GM21367 (cell line): ENCODE measurements around the gene TGFBR3.

Experiments used
- ATAC-seq: cut with Tn5 transposase; IDR thresholded peaks from one replicate; pipeline ENCODE4 v1.9.1; 2021; ENCODE audit not compliant: unreplicated experiment

The TGFBR3 gene

DNA sequence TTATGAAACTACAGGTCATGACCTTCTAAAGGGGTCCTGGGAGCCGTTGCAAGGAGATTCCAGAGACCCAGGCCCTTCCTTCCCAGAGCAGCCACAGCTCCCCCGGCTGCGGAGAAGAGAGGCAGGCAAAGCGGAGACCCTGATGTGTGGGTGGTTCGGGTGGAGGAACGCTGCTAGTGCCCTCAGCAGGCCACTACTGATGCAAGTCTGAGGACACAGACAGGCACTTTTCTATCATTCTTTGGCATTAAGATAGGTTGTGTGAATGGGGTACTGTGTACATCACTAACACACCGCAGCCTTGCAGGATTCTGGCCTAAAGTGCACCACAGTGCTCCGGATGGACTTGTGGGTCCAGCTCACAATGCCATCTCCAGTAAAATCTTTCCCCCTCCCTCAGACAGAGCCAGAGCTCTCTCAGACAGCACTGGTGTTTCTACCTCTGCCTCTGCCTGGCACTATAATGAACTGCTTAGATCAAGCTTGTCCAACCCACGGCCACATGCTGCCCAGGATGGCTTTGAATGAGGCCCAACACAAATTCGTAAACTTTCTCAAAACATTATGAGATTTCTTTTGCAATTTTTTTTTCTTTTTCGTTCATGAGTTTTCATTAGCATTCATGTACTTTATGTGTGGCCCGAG is 121.4 kb downstream of the TGFBR3 start:
- no peak for ATAC-seq

DNA sequence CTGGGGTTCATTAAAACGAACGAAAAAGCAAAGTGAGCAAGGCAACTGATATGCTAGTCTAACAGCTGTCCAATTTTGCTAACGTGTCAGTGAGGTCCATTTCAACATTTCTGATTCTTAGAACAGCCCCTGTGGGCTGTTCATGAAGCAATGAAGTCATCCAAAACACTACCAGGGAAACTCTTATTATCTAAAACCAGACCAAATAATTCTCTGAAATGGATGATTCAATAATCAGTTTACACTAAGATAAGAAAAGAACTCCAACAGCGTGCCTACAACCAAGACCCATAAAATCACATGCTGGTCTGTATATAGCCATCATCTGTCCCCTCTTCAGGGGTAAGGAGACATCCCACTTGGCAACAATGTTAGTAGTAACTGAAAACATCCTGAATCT is 122.7 kb downstream of the TGFBR3 start:
- no peak for ATAC-seq

DNA sequence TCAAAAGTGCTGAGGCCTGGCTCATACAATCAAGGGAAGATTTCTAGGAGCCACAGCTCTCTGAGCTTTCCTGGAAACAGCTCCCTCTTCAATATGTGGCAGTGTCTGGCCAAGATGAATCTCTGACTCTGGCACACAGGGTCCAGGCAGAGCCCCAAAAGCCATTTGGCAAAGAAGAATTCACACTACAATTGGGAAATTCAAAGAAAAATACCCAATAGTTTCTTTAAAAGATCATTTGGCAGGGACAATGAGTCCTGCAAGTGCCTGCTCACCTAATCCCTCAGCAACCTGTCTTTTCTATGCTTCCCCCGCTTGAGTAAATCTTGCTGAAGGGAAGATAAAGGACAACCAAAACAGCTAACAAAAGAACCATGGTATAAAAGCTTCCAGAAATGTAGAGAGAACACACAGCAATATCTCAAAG is 124.6 kb downstream of the TGFBR3 start:
- ATAC-seq, result no peak

DNA sequence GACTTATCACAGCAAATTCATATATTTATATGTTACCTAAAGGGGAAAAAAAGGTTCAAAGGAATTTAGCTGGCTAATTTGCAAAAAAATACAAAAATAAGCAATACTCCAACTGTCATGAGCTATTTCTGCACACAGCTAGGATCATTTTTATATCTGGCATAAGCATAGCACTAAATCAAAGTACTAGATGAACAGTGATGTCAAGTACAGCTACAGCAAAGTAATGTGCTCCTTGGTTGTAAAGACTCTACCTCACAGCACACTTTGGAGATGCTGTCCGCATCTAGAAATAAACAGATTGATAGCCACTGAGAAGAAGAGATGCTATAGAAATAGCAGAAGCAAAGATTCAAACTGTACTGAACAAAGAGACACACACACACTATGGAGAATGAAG is 125.4 kb downstream of the TGFBR3 start:
- no peak for ATAC-seq

DNA sequence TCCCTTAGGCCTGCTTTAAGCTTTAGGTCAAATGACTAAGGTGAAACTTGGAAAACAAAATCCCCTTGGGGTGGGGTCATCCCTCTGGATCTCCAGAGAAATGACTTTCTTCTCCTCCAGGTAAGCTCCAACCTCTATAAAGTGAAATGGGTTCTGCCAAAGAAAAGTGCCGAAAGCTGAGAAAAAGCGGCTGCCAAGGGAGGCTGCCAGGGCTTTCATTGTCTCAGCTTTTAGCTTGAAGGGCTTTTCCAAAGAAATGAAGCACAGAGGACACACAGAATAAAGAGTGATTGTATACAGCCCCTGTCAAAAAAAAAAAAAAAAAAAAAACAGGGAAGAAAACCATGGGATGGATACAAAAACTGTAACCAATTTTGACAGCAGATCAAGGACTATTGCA is 126.9 kb downstream of the TGFBR3 start:
- ATAC-seq, result no peak

DNA sequence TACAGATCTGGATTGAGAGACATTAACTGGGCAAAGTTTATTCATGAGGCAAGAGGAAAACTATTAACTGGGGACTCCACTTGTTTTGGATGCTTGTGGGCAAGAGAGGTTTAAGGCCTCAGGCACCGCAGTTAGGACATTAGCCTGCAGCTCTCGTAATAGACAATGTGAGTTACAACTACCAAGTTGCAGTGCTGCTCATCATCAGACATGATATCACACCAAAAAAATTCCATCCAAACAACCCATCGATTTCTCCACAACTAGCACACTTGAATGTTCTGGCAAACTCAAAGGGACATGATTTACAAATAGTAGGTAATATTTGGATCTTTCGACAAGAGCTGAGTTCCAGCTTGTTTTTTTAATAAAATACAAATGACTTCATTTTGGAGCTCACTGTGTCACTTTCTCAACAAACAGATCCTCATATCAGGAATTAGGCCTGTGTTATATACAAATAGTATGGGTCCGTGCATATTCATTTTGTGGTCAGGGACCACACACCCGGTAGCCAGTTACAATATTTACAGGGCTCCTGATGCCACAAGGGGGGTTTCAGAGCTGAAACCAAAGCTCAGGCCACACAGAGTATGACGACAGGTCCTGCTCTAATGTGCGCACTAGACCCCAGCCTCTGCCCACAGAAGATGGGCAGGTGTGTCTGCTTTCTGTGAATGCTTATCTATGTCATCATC is 128.0 kb downstream of the TGFBR3 start:
- no peak for ATAC-seq

DNA sequence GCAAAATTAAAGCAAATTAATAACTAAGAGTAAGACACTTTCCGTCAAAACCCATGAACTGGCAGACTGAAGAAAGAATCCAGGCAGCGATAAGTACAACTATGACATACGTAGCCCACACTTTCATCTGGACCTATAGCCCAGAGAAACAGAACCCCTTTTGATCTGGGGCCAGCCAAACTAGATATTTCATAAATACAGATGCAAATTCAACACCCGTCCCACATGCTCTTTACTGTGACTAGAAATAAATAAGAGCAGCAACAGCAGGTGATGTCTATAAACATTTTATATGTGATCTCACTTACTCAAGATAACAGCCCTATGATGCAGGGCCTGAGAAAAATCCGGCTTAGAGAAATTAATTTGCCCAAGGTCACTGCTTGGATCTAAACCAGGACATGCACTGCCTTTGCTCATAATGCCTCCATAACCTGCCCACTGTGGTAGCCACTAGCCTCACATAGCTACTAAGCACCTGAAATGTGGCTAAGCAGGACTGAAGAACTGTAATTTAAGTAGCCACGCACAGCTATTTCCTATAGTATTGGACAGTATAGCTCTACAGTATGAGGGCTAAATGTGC is 130.2 kb downstream of the TGFBR3 start:
- no peak for ATAC-seq

DNA sequence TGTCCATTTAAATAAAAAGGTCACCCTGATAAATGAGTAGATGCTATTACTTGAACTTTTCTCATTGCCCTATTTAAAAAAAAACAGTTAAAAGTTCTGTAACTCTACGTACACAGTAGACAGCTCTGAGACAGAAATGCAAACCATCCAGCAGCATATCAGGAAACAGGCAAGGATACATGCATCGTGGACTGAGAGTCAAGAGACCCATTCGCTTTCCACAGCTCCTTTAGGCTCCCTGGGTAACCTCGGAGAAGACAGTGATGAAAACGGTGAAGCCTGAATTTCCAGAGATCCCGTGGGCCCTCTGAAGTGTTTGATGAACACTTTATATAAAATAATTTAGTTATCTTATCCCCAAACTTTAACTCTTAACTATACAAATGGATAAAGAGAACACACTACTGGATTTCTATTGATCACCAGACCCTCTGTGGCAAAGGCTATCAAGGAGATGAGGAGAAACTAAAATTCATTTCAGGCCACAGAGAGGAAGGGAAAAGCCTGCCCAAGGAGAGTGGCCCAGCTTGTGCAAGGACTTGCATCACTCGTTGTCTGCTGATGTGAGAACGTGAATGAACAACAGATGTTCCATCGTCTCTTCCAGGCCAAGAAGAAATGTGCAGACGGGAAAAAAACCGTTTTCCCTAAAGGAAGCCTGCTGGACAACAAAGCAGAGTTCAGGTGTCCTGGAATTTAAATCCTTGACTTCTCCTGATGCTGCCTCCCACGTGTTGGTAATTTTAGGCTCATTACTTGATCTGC is 131.0 kb downstream of the TGFBR3 start:
- no peak for ATAC-seq

DNA sequence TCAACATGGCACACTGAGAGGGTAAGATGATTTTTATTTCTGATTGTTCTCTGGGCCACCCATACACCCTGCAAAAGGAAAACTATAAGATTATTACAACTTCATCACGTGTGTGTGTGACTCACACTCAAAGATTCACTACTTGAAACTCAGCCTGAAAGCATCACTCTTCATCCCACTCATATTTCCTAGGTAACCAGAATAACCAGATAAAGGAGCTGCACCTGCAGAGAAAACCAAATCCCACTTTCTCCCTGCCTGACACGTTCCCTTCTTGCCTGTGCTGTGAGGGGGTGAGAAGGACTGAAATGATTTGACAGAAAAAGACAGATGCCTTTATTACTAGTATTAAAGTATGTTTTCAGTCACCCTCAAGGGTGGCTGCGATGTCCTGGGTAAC is 131.6 kb downstream of the TGFBR3 start:
- ATAC-seq, result peak; percentile 69

DNA sequence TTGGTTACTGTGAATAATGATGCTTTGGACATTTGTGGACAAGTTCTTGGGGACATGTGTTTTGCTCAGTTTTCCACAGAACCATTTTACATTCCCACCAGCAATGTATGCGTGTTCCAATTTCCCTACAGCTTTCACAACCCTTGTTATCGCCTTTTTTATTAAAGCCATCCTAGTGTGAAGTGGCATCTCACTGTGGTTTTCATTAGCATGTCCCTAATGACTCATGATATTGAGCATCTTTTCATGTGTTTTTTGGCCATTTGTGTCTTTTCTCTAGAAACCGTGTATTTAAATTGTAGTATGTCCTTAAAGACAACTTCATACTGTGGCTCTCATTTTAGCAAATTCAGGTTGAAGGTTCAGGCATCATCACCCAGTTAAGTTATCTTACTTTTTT is 132.1 kb downstream of the TGFBR3 start:
- ATAC-seq, result no peak

DNA sequence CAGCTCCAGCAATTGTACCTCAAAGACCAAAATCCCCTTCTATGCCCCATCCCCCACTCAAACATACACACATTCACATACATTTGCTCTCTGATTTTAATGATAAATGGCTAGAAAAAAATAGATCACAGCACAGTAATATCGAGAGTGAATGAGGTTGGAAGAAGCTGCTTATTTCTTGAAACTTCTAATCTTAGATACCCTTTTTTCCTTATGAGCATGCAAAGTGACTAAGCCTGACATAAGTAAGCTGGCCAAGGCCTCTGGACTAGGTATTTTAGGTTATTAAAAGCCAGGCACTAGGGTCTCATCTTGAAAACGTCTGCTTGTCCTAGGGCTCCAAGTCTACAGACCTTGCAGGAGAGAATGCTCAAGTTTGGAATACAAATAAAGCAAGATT is 133.6 kb downstream of the TGFBR3 start:
- peak; percentile 39 for ATAC-seq

DNA sequence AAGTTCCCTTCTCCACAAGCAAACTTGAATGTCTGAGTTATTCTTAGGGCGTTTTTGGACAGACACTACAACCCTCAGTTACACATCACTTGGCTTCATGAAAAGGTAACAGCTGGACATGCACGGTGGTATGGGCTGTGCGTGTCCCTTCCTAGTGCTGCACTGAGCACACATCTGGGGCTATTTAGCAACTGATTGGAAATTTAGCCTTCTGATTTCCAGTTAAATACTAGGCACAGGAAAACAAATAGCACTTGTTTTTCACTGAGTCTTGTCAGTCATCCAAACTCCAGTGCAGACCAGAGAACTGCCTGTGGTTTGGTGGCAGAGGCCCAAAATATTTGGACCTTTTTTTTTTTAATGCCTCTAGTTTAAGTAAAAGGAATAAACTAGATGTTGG is 134.7 kb downstream of the TGFBR3 start:
- ATAC-seq, result no peak

DNA sequence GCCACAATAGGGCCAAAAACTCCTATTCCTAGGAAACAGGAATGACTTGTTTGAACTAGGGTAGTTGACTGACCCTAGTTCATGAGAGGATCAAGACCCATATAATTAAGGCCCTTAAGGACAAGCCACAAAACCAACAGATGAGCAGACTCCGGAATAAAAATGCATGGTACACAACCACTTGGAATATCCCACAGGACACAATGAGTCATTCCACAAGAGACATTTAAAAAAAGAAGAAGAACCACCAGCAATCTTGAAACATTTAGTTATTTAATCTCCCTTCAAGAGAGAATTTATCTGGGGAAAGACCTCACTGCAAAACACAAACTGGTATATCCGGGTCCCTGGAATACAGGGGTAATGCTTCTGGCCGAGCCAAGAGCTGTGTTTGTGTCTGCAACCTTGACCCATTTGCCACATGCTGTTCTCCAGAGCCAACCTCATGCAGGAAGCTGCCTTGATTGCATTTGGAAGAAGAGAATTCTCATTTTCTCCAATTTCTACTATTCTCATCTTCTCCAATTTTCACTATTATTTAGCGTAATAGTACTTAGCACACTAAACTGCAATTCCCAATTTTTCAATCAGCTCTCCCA is 135.5 kb downstream of the TGFBR3 start:
- ATAC-seq, result no peak

DNA sequence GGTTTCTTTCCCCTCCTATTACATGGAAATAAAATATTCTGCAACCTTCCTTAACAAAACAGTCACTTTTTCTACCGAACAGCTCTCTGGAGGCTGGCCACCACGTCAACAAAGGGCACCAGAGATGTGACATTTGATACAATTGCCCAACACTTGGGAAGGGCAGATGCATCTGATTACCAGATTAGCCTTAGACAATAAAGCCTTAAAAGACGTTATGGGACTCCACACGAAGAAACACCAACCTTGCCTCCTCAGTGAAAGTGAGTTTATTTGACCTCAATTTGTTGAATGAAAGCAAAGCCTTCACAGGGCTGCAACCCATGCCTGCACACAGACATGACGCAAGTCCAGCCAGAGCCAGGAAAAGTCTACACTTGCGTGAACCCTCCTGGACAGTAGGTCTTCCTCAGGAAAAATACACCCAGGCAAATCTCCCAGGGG is 136.1 kb downstream of the TGFBR3 start:
- no peak for ATAC-seq

DNA sequence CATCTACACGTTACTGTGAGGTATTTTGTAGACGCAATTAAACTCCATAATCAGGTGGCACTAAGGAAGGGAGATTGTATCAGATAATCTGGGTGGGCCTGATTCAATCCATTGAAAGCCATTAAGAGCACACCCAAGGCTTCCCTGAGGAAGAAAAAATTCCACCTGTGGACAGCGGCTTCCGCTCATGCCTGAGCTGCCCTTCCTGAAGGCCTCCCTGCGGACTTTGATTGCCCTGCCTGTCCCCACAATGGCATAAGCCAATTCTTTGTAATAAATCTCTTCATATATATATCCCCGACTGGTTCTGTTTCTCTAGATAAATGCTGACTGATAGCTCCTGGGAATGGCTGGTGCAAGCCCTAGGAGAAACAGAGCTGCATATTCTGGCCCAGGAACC is 138.3 kb downstream of the TGFBR3 start:
- ATAC-seq, result no peak

DNA sequence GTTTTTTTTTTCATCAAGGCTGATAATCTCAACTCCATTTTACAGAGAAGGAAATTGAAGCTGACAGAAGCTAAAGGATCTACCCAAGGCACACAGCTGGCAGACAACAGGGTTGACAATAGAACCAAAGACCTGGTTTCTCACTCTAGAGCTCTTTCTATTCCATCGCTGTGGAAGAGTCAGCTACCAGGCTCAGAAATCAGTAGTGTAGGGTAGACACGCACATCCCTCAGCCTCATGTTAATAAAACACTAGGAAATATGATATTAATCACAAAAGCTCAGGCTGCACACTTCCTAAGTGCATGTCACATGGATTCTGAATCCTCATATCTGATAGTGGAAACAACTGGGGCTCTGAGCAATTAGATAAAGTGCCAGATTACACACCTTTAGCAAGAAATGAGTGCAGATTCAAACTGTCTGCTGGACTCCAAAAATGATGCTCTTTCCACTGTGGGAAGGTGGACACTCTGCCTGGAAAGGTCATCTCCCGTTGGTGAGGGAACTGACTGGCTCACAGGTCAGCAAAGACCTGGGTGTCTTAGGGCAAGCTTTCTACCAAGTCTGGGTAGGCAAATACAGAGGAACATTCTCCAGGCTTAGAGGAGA is 139.1 kb downstream of the TGFBR3 start:
- ATAC-seq, result no peak

DNA sequence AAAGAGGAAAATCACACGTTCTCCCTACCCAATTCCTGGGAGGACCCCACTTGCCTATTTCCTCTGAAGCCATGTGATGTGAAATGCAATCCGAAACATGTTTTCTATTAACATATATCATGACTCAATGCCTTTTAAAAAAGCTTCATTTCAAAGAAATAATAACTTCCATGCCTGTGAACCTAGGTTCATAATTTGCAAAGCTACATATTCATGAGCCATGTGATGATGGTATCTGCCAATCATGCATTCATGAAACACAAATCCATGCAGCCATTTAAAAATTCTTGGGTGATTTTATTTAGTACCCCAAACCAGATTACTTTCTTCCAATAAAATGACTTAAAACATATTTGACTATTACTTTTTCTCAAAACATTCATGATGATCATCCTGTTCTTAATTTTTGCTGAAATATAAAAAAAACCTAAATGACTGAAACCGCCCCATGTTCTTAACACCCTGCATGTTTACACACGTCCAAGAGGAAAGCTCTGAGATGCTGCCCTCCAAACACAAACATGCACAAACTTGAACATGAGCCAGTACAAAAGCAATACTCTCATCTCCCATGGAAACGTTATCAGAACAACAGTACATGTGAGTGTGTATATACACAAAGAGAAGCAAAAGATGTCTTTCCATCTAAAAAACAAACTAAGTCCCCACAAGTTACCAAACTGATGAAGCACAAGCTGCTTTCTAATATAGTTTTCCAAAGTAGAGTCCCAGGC is 140.1 kb downstream of the TGFBR3 start:
- ATAC-seq, result no peak

DNA sequence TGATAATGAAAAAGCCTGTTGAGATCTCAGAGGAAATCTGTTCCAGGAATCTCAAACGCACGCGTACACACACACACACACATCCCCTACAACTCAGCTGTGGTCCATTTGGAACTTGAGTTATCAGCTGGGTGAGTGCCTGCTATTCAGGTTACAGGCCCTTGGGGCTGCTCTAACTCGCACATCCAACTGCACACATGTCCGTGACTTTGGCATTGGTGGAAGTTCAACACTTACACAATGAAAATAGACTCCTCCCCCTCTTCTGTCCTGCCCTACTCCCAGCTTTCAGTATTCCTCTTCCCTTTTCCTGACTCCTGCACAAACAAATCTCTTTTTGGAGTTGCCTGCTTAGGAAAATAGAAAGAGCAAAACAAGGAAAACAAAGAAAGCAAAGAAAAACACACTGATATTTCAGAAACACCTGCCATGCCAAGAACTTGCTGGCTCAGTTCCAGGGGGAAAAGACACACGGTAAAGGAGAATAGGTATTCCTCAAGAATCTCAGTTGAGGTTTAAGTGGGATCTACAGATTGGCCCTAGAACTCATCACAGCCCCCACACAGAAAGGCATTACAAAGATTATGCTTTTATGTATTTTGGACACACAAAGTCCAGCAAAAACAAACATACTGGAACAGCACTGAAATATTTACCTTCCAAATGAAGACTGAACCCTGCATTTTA is 140.9 kb downstream of the TGFBR3 start:
- ATAC-seq, result no peak

DNA sequence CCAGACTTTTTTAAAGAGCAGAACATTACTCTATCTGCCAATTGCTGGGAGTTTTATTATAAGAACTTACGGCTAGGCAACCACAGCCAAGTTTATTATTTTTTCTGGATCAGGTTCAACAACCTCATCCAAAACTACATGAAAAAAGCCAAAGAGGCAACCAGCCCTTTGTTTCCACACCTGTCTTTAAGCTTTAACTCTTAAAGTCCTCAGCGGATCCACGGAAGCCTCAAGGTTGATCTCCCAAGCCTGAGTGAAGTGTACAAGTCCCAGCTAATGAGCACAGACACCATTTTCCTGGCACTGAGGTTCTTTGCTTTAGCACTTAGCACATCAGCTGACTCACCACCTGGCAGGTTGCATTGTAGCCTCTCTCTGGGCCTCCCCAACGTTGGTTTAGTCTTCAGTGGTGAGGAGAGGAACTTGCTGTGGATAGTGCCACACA is 143.1 kb downstream of the TGFBR3 start:
- no peak for ATAC-seq

DNA sequence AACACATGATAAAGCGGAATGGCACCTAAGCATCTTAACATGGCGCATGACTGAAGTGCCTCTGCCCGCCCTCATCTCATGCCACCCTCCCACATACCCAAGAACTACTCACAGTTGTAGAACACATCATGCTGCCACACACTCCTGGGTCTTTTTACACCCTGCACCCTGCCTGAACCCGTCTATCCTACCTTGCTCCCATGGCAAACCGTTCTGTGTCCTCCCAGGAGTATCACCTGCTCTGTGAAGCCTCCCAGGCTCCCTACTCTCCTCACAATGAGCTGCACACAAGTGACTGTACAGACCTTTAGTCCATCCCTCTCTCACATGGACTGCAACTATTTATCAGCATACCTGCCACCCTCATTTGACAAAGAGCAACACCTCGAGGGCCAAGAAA is 144.0 kb downstream of the TGFBR3 start:
- ATAC-seq, result no peak
